Measurements from ENCODE around the gene RAB9B. TPM values are rescaled to one million over a fixed set of nuclear protein-coding genes. Genes with fewer than 3 reads are reported as not detected.
"Not testable (repeated sequence)": the region's sequence is repeated elsewhere in the genome, so short reads cannot be mapped to it uniquely, and the experiment has no call there.

The RAB9B gene
- total RNA-seq, 1 donor from 2014 or later, result 19.8 TPM

DNA sequence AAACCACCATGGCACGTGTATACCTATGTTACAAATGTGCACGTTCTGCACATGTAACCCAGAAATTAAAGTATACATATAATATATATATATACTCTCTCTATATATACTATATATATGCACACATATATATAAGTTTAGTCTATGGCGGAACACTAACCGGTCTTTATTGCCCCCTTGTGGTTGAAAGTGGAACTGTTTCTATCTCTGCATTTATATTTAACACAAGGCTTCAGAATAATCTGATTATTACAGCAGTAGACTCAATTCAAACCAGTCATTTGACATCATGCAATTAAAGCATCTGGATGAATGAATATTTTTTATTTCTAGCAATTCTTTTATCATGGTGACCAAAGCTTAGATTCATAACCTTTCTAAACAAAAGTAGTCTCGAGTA lies 14.6 kb downstream of the RAB9B start:
- Histone ChIP-seq H3K9ac (ENCODE audit: low read depth in 1 of 3, low read length in 3 of 3) (no peak overlapping the region), H3K9me3 (ENCODE audit: control insufficient read depth in 3 of 3, low read length in 3 of 3) (no peaks in the 10 kb centered on the region), H3K27me3 (ENCODE audit: control insufficient read depth in 3 of 3, insufficient read depth in 3 of 3, low read length in 3 of 3) (no peaks in the 10 kb centered on the region), H3K36me3 (ENCODE audit: control insufficient read depth in 3 of 3, insufficient read depth in 3 of 3, low read length in 3 of 3) (no peaks in the 10 kb centered on the region), H3K4me3 (ENCODE audit: low read length in 3 of 3) (no peak overlapping the region), H3K27ac (ENCODE audit: low read depth, low read length) (no peak overlapping the region), H3K4me1 (ENCODE audit: control insufficient read depth in 3 of 3, insufficient read depth in 3 of 3, low read length in 3 of 3) (no peaks in the 10 kb centered on the region)

DNA sequence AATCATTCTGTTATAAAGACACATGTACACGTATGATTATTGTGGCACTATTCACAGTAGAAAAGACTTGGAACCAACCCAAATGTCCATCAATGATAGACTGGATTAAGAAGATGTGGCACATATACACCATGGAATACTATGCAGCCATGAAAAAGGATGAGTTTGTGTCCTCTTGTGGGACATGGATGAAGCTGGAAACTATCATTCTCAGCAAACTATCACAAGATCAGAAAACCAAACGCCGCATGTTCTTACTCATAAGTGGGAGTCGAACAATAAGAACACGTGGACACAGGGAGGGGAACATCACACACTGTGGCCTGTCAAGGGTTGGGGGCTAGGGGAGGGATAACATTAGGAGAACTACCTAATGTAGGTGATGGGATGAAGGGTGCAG lies 15.0 kb downstream of the RAB9B start:
- H3K4me3 ChIP-seq (ENCODE audit: low read length in 3 of 3); H3K27ac ChIP-seq (ENCODE audit: low read depth, low read length); H3K9me3 ChIP-seq (ENCODE audit: control insufficient read depth in 3 of 3, low read length in 3 of 3); H3K27me3 ChIP-seq (ENCODE audit: control insufficient read depth in 3 of 3, insufficient read depth in 3 of 3, low read length in 3 of 3); H3K9ac ChIP-seq (ENCODE audit: low read depth in 1 of 3, low read length in 3 of 3); H3K4me1 ChIP-seq (ENCODE audit: control insufficient read depth in 3 of 3, insufficient read depth in 3 of 3, low read length in 3 of 3); H3K36me3 ChIP-seq (ENCODE audit: control insufficient read depth in 3 of 3, insufficient read depth in 3 of 3, low read length in 3 of 3): not testable (repeated sequence)

- H3K9ac ChIP-seq (ENCODE audit: low read depth in 1 of 3, low read length in 3 of 3), result no peak overlapping the region
- no peak overlapping the region for H3K4me3 ChIP-seq (ENCODE audit: low read length in 3 of 3)
- no peak overlapping the region for H3K27ac ChIP-seq (ENCODE audit: low read depth, low read length)
- H3K9me3 ChIP-seq (ENCODE audit: control insufficient read depth in 3 of 3, low read length in 3 of 3), result no peaks in the 10 kb centered on the region
- H3K4me1 ChIP-seq (ENCODE audit: control insufficient read depth in 3 of 3, insufficient read depth in 3 of 3, low read length in 3 of 3), result no peaks in the 10 kb centered on the region
- no peaks in the 10 kb centered on the region for H3K36me3 ChIP-seq (ENCODE audit: control insufficient read depth in 3 of 3, insufficient read depth in 3 of 3, low read length in 3 of 3)
- H3K27me3 ChIP-seq (ENCODE audit: control insufficient read depth in 3 of 3, insufficient read depth in 3 of 3, low read length in 3 of 3), result peaks cover 0 to 5% (median 0%) of the 10 kb centered on the region in 3 donors
Observed at GRCh38 chrX:103811858-103812257, 20.2 kb downstream of the RAB9B start.

- H3K9ac ChIP-seq (ENCODE audit: low read depth in 1 of 3, low read length in 3 of 3), result no peak overlapping the region
- H3K27ac ChIP-seq (ENCODE audit: low read depth, low read length), result no peak overlapping the region
- H3K4me1 ChIP-seq (ENCODE audit: control insufficient read depth in 3 of 3, insufficient read depth in 3 of 3, low read length in 3 of 3), result no peaks in the 10 kb centered on the region
- no peak overlapping the region for H3K4me3 ChIP-seq (ENCODE audit: low read length in 3 of 3)
- H3K27me3 ChIP-seq (ENCODE audit: control insufficient read depth in 3 of 3, insufficient read depth in 3 of 3, low read length in 3 of 3), result peaks cover 0 to 4% (median 0%) of the 10 kb centered on the region in 3 donors
- H3K9me3 ChIP-seq (ENCODE audit: control insufficient read depth in 3 of 3, low read length in 3 of 3), result no peaks in the 10 kb centered on the region
- no peaks in the 10 kb centered on the region for H3K36me3 ChIP-seq (ENCODE audit: control insufficient read depth in 3 of 3, insufficient read depth in 3 of 3, low read length in 3 of 3)
Observed at GRCh38 chrX:103806862-103807474, 25.1 kb downstream of the RAB9B start.

- Histone ChIP-seq H3K27me3 (ENCODE audit: control insufficient read depth in 3 of 3, insufficient read depth in 3 of 3, low read length in 3 of 3) (no peaks in the 10 kb centered on the region), H3K4me1 (ENCODE audit: control insufficient read depth in 3 of 3, insufficient read depth in 3 of 3, low read length in 3 of 3) (no peaks in the 10 kb centered on the region), H3K9me3 (ENCODE audit: control insufficient read depth in 3 of 3, low read length in 3 of 3) (no peaks in the 10 kb centered on the region), H3K4me3 (ENCODE audit: low read length in 3 of 3) (no peak overlapping the region), H3K9ac (ENCODE audit: low read depth in 1 of 3, low read length in 3 of 3) (no peak overlapping the region), H3K27ac (ENCODE audit: low read depth, low read length) (no peak overlapping the region), H3K36me3 (ENCODE audit: control insufficient read depth in 3 of 3, insufficient read depth in 3 of 3, low read length in 3 of 3) (no peaks in the 10 kb centered on the region)
Observed at GRCh38 chrX:103805860-103806259, 26.2 kb downstream of the RAB9B start.

GRCh38 chrX:103800318-103800717 lies 31.7 kb downstream of the RAB9B start:
- no peak overlapping the region for H3K9ac ChIP-seq (ENCODE audit: low read depth in 1 of 3, low read length in 3 of 3)
- H3K27me3 ChIP-seq (ENCODE audit: control insufficient read depth in 3 of 3, insufficient read depth in 3 of 3, low read length in 3 of 3), result no peaks in the 10 kb centered on the region
- no peak overlapping the region for H3K27ac ChIP-seq (ENCODE audit: low read depth, low read length)
- no peaks in the 10 kb centered on the region for H3K36me3 ChIP-seq (ENCODE audit: control insufficient read depth in 3 of 3, insufficient read depth in 3 of 3, low read length in 3 of 3)
- H3K9me3 ChIP-seq (ENCODE audit: control insufficient read depth in 3 of 3, low read length in 3 of 3), result no peaks in the 10 kb centered on the region
- no peak overlapping the region for H3K4me3 ChIP-seq (ENCODE audit: low read length in 3 of 3)
- H3K4me1 ChIP-seq (ENCODE audit: control insufficient read depth in 3 of 3, insufficient read depth in 3 of 3, low read length in 3 of 3), result no peaks in the 10 kb centered on the region

- H3K9ac ChIP-seq (ENCODE audit: low read depth in 1 of 3, low read length in 3 of 3), result no peak overlapping the region
- no peak overlapping the region for H3K27ac ChIP-seq (ENCODE audit: low read depth, low read length)
- no peaks in the 10 kb centered on the region for H3K36me3 ChIP-seq (ENCODE audit: control insufficient read depth in 3 of 3, insufficient read depth in 3 of 3, low read length in 3 of 3)
- no peaks in the 10 kb centered on the region for H3K9me3 ChIP-seq (ENCODE audit: control insufficient read depth in 3 of 3, low read length in 3 of 3)
- no peaks in the 10 kb centered on the region for H3K27me3 ChIP-seq (ENCODE audit: control insufficient read depth in 3 of 3, insufficient read depth in 3 of 3, low read length in 3 of 3)
- H3K4me3 ChIP-seq (ENCODE audit: low read length in 3 of 3), result no peak overlapping the region
- H3K4me1 ChIP-seq (ENCODE audit: control insufficient read depth in 3 of 3, insufficient read depth in 3 of 3, low read length in 3 of 3), result no peaks in the 10 kb centered on the region
Observed at GRCh38 chrX:103797691-103798090, 34.4 kb downstream of the RAB9B start.

DNA sequence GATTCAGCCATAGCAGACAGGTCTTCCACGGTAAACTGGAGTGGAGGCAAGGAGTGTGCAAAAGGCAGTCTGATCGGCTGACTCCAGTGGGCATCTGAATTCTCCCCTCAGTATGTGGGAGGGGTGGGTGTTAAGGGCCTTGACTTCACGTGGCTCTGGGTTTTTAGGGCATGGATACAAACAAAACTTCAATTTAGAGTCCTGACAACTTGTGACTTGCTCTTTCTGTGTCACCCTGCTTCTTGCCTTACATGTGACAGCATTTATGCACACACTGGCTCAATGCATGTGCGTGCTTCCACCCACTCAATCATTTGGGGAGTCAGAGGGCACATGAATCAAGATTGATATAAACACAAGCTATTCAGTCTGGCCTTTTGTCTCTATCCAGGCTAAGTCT lies 37.9 kb downstream of the RAB9B start:
- Histone ChIP-seq H3K36me3 (ENCODE audit: control insufficient read depth in 3 of 3, insufficient read depth in 3 of 3, low read length in 3 of 3) (no peaks in the 10 kb centered on the region), H3K27me3 (ENCODE audit: control insufficient read depth in 3 of 3, insufficient read depth in 3 of 3, low read length in 3 of 3) (peaks cover 0 to 6% (median 0%) of the 10 kb centered on the region in 3 donors), H3K4me3 (ENCODE audit: low read length in 3 of 3) (no peak overlapping the region), H3K9ac (ENCODE audit: low read depth in 1 of 3, low read length in 3 of 3) (no peak overlapping the region), H3K9me3 (ENCODE audit: control insufficient read depth in 3 of 3, low read length in 3 of 3) (no peaks in the 10 kb centered on the region), H3K4me1 (ENCODE audit: control insufficient read depth in 3 of 3, insufficient read depth in 3 of 3, low read length in 3 of 3) (no peaks in the 10 kb centered on the region), H3K27ac (ENCODE audit: low read depth, low read length) (no peak overlapping the region)

- H3K4me3 ChIP-seq (ENCODE audit: low read length in 3 of 3), result no peak overlapping the region
- H3K27ac ChIP-seq (ENCODE audit: low read depth, low read length), result no peak overlapping the region
- no peak overlapping the region for H3K9ac ChIP-seq (ENCODE audit: low read depth in 1 of 3, low read length in 3 of 3)
- peaks cover 0 to 6% (median 0%) of the 10 kb centered on the region in 3 donors for H3K27me3 ChIP-seq (ENCODE audit: control insufficient read depth in 3 of 3, insufficient read depth in 3 of 3, low read length in 3 of 3)
- H3K36me3 ChIP-seq (ENCODE audit: control insufficient read depth in 3 of 3, insufficient read depth in 3 of 3, low read length in 3 of 3), result no peaks in the 10 kb centered on the region
- no peaks in the 10 kb centered on the region for H3K4me1 ChIP-seq (ENCODE audit: control insufficient read depth in 3 of 3, insufficient read depth in 3 of 3, low read length in 3 of 3)
- H3K9me3 ChIP-seq (ENCODE audit: control insufficient read depth in 3 of 3, low read length in 3 of 3), result no peaks in the 10 kb centered on the region
Observed at GRCh38 chrX:103793545-103793940, 38.5 kb downstream of the RAB9B start.

DNA sequence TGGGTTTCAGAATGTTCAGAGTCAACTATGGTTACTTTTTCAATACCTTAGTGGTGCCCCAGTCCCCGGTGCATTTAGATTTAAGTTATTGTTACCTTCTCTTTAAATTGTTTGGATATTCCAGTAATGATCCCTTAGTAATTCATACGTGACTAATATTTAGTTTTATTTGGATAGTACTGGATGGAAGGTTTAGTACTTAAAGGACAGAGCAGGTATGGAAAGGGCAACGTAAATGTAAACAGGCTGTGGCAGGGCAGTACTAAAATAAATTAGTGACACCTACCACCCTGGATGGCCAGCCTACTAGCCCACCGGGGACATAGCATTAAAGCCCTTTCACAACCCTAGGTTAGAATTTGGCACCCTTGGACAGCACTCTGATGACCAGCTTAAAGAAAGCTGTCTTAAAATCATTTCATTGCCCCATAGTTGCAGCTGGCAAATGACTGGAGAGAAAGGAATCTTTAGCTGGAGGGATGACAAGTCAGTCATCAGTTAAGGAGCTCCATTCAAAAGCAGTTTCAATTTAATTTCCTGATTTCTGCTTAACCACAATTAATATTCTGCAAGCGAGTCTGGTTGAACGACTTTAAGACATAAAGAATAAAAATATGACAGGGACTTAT lies 39.0 kb downstream of the RAB9B start:
- Histone ChIP-seq H3K9me3 (ENCODE audit: control insufficient read depth in 3 of 3, low read length in 3 of 3) (no peaks in the 10 kb centered on the region), H3K4me1 (ENCODE audit: control insufficient read depth in 3 of 3, insufficient read depth in 3 of 3, low read length in 3 of 3) (no peaks in the 10 kb centered on the region), H3K9ac (ENCODE audit: low read depth in 1 of 3, low read length in 3 of 3) (no peak overlapping the region), H3K4me3 (ENCODE audit: low read length in 3 of 3) (no peak overlapping the region), H3K27me3 (ENCODE audit: control insufficient read depth in 3 of 3, insufficient read depth in 3 of 3, low read length in 3 of 3) (peaks cover 0 to 6% (median 0%) of the 10 kb centered on the region in 3 donors), H3K27ac (ENCODE audit: low read depth, low read length) (no peak overlapping the region), H3K36me3 (ENCODE audit: control insufficient read depth in 3 of 3, insufficient read depth in 3 of 3, low read length in 3 of 3) (no peaks in the 10 kb centered on the region)
